Activated CD4-positive, alpha-beta T cell treated with anti-CD3 and anti-CD28 coated beads, Interleukin-2, amount 10 ng/mL, durations not matched to agents 7 days and 5 days (primary cell): ENCODE results near the gene ISG15. TPM values are rescaled to one million over a fixed set of nuclear protein-coding genes. Genes with fewer than 3 reads are reported as not detected.

Experiments
- CTCF ChIA-PET: fragments of 350-600 bp; sonication (Branson Sonifier 250); formaldehyde crosslinking; loops from one replicate; lab custom pipeline; 2021; ENCODE audit warnings: antibody characterized with exemption; lab: Charles Lee
- POLR2A ChIA-PET: fragments of 350-600 bp; sonication (Branson Sonifier 250); formaldehyde crosslinking; loops from one replicate; lab custom pipeline; 2021; ENCODE audit warnings: antibody characterized with exemption; lab: Charles Lee
- DNase-seq: peaks from one replicate; pipeline ENCODE4 v3.0.0-alpha.2; 2020
- H3K27ac Mint-ChIP-seq: one replicate; pipeline ENCODE4 v1.8.0; 2021; ENCODE audit warnings: mild to moderate bottlenecking, moderate library complexity, mixed read lengths
- H3K27me3 Mint-ChIP-seq: one replicate; pipeline ENCODE4 v1.8.0; 2021; ENCODE audit warnings: mixed read lengths
- H3K36me3 Mint-ChIP-seq: one replicate; pipeline ENCODE4 v1.8.0; 2021; ENCODE audit warnings: low read depth, mixed read lengths
- H3K4me1 Mint-ChIP-seq: one replicate; pipeline ENCODE4 v1.8.0; 2021; ENCODE audit warnings: mixed read lengths
- H3K4me3 Mint-ChIP-seq: one replicate; pipeline ENCODE4 v1.8.0; 2021; ENCODE audit warnings: mild to moderate bottlenecking, moderate library complexity, mixed read lengths
- H3K9me3 Mint-ChIP-seq: one replicate; pipeline ENCODE4 v1.8.0; 2021; ENCODE audit warnings: mixed read lengths
- total RNA-seq, 2 experiments: library from RNA; stranded (reverse); gene quantifications; one replicate each; pipeline ENCODE4 v1.2.3, GENCODE V29; 2021

Gene ISG15
- total RNA-seq, 2 experiments from 2014 or later, result 237 to 332 TPM

DNA sequence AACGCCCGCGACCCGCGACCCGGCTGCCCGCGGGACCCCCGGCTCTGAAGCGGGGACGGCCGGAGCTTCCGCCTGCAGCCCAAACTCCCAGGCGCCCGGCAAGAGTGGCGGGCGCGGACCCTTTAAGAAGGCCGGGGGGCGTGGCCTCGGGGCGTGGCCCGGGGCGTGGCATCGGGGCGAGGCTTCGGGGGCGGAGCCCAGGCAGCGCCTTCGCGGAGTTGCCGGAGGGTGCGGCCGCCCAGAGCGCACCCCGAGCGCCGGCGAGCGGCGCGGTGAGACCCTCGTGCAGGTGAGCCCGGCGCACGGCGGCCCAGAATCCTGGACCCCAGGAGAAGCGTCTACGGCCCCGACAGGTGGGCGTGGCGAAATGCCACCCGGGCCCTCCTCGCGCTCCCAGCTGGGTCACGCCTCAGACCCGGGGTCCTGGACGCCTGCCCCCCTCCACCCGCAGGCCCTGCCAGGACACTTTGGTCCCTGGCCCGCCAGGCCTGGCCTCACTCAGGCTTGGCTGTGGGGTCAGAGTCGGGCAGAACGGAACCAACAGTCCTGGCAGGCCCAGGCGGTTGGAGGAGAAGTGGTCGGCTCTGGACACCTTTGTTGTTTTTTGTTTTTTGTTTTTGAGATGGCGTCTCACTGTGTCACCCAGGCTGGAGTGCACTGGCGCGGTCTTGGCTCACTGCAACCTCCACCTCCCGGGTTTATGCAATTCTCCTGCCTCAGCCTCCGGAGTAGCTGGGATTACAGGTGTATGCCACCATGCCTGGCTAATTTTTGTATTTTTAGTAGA lies 46.4 kb downstream of the ISG15 start:
- CTCF ChIA-PET, result interaction anchor here (1.2 to 1.8 kb wide), 9 partner anchors 16 to 312 kb away, joined by 3 to 15 read pairs (median 4); partner anchors contain the start of gene C1orf159
- Mint-ChIP-seq H3K4me1 (peaks cover 34% of the 10 kb centered on the region), H3K27me3 (peaks cover 17% of the 10 kb centered on the region), H3K27ac (peak overlapping the region; percentile 36), H3K4me3 (peak overlapping the region; percentile 70), H3K9me3 (no peaks in the 10 kb centered on the region), H3K36me3 (no peaks in the 10 kb centered on the region)
- POLR2A ChIA-PET, result no interaction called here
- peak; percentile 92 for DNase-seq

DNA sequence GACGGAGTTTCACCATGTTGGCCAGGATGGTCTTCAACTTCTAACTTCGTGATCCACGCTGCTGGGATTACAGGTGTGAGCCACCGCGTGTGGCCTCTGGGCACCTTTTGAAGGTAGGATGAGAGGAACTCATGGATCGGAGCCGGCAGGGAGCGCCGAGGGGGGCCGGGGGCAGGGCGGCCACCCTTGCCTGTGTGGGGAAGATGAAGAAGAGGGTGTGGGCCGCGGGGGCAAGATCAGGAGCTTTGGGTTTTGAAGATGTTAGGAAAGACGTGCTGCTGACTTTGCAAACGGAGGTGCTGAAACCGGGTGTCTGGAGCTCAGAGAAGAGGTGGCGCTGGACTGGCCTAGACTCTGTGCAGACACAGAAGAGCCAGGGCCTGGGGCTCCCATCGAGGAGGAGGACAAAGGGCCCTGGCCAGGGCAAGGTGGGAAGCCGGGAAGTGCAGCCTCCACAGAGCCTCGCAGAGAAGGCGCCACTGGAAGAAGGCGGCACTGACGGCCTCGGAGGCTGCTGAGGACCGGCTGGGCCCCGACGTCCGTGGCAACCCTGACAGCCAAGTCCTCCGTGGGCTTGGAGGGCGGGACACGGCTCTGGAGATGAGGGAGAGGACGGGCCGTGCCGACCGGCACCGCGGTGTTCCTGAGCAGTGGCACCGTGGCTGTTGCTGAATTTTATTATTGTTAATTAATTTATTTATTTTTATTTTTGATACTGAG lies 47.1 kb downstream of the ISG15 start:
- H3K36me3 Mint-ChIP-seq, result no peaks in the 10 kb centered on the region
- peaks cover 36% of the 10 kb centered on the region for H3K4me1 Mint-ChIP-seq
- no peaks in the 10 kb centered on the region for H3K9me3 Mint-ChIP-seq
- CTCF ChIA-PET, result interaction anchor here (1.2 to 4.7 kb wide), 4 partner anchors 17 to 230 kb away, joined by 3 to 39 read pairs (median 10); no protein-coding TSS in a partner anchor
- H3K27ac Mint-ChIP-seq, result peak overlapping the region; percentile 36
- peak overlapping the region; percentile 70 for H3K4me3 Mint-ChIP-seq
- no peak for DNase-seq
- H3K27me3 Mint-ChIP-seq, result peaks cover 17% of the 10 kb centered on the region
- POLR2A ChIA-PET, result no interaction called here

DNA sequence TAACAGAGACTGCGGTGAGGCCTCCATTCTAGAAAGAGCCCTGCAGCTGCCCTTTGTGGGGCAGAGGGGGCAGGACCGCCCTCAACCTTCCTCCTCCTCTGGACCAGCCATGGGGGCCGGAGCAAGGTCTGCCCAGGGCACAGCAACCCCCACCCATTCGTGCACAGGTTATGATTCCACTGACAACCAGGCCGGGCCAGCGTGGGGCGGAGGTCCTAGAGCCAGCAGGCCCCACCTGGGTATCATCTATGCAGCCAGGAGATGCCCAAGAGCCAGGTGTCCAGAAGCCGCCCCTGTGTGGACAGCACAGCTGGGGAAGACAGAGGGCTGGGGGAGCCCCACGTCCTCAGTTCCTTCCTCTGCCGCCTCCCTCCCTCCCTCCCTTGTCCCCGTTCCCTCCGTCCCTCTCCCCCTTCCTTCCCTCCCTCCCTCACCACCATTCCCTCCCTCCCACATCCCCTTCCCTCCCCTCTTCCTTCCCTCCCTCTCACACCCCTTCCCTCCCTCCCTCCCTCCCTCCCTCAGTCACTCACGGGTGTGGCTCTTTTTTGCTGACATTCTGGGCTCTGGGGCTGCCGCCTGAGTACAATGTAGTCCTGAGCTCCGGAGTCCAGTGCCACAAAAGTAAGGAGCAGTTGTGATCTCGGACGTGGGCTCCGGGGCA lies 48.5 kb downstream of the ISG15 start:
- ChIA-PET POLR2A (no interaction called here), CTCF (interaction anchor here (1.3 to 4.7 kb wide), 2 partner anchors 11 to 28 kb away, joined by 3 to 39 read pairs; no protein-coding TSS in a partner anchor)
- H3K4me3 Mint-ChIP-seq, result peak overlapping the region; percentile 22
- no peaks in the 10 kb centered on the region for H3K9me3 Mint-ChIP-seq
- no peak for DNase-seq
- H3K36me3 Mint-ChIP-seq, result no peaks in the 10 kb centered on the region
- H3K27ac Mint-ChIP-seq, result peak overlapping the region; percentile 64
- peaks cover 38% of the 10 kb centered on the region for H3K4me1 Mint-ChIP-seq
- H3K27me3 Mint-ChIP-seq, result peaks cover 17% of the 10 kb centered on the region

DNA sequence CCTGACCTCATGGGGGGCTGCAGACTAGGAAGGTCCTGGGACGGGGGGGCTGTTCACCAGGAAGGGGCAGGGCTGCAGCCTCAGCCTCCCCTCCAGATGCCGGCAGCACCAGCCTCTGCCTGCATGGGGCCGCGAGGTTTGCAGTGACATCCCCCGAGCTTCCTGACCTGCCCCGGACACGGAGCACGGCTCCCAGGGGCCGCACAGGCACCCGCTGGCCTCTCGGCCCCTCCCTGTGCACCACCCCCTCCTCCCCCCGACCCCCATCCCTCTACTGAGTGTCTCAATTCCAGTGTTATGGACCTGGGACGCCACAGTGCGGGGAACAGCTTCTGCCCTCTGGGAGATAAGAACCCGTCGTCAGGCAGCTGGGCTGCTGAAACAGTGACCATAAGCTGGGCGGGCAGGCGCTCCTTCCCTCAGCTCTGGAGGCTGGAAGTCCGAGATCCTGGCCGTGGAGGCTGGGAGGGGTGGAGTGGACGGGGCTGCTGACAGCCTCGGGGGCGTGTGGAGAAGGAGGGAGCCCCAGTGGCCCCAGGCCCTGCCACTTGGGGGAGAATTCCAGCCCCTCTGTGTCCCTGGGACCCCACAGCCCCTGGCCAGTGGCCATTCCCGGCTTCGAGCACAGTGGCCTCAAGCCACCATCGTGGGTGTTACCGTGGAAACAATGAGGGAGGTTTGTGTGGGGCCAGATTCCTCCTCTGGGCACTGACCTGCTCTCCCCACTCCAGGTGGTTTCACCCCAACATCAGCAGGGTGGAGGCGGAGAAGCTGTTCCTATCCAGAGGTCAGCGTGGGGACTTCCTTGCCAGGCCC lies 49.3 kb downstream of the ISG15 start:
- Mint-ChIP-seq H3K4me1 (peaks cover 40% of the 10 kb centered on the region), H3K36me3 (no peaks in the 10 kb centered on the region), H3K27ac (peak overlapping the region; percentile 64), H3K9me3 (no peaks in the 10 kb centered on the region), H3K27me3 (peaks cover 17% of the 10 kb centered on the region), H3K4me3 (peak overlapping the region; percentile 22)
- POLR2A ChIA-PET, result no interaction called here
- CTCF ChIA-PET, result interaction anchor here (1.3 to 4.7 kb wide), 11 partner anchors 8 to 243 kb away, joined by 3 to 39 read pairs (median 6); partner anchors contain the start of gene RNF223
- DNase-seq, result no peak

DNA sequence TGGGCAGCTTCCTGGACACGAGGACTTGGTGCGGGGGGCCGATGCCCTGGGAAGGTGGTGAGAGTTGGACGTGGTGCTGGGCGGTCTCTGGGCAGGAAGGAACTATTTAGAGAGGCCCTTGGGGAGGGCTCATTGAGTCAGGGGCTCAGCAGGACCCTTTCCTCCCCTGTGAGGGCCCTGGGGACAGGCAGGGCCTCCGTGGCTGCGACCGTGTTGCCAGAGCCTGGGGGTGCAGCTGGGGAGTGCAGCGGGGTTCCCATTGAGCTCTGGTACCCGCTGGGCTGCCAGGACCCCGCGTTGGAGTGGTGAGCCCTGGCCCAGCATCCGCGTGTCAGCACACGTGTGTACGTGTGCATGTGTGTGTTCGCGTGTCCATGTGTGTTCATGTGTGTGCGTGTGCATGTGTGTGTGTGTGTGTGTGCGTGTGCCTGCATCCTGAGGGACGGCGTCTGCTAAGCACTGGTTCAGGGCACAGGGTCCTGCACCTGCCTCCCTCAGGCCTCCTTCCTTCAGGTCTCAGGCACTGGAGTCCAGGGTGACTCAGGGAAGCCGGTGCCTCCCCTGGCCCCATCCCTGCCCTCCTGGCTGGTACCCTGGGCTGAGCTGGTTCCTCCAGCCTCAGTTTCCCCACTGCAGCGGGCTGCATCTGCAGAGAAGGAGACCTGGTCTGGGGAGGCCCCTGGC lies 50.1 kb downstream of the ISG15 start:
- peak overlapping the region; percentile 73 for H3K27ac Mint-ChIP-seq
- peak overlapping the region; percentile 43 for H3K4me3 Mint-ChIP-seq
- peaks cover 39% of the 10 kb centered on the region for H3K4me1 Mint-ChIP-seq
- no peaks in the 10 kb centered on the region for H3K9me3 Mint-ChIP-seq
- H3K27me3 Mint-ChIP-seq, result peaks cover 10% of the 10 kb centered on the region
- no peaks in the 10 kb centered on the region for H3K36me3 Mint-ChIP-seq
- no peak for DNase-seq
- ChIA-PET CTCF (interaction anchor here (0.6 to 4.7 kb wide), 28 partner anchors 9 to 375 kb away, joined by 3 to 39 read pairs (median 3); partner anchors contain the start of genes AGRN, ISG15, PERM1 and RNF223), POLR2A (interaction anchor here (1.0 to 1.2 kb wide), 2 partner anchors 23 to 24 kb away, joined by 3 read pairs; no protein-coding TSS in a partner anchor)

Other genes with a start within 250 kb of the ISG15 start
- not detected for gene SAMD11, start 89.6 kb upstream of the ISG15 start, total RNA-seq
- gene NOC2L, start 54.2 kb upstream of the ISG15 start, total RNA-seq, result 10 to 100 TPM; 60.5 to 71.8 TPM
- gene KLHL17, start 52.9 kb upstream of the ISG15 start, total RNA-seq, result 10 to 100 TPM; 23.6 to 27.1 TPM
- gene PLEKHN1, start 47.0 kb upstream of the ISG15 start, total RNA-seq, result 1 to 10 TPM; 3.2 TPM
- not detected for gene PERM1, start 31.4 kb upstream of the ISG15 start, total RNA-seq
- gene HES4, start 13.4 kb upstream of the ISG15 start, total RNA-seq, result under 1 TPM; 0.42 to 0.46 TPM
- gene AGRN, start 6.6 kb downstream of the ISG15 start, total RNA-seq, result 1 to 10 TPM; 7.4 to 8.3 TPM
- not detected for gene RNF223, start 60.8 kb downstream of the ISG15 start, total RNA-seq
- 10 to 100 TPM; 18.0 to 22.0 TPM for gene C1orf159, start 102.6 kb downstream of the ISG15 start, total RNA-seq
- gene TTLL10, start 160.4 kb downstream of the ISG15 start, total RNA-seq, result under 1 TPM; 0.15 to 0.27 TPM
- 10 to 100 TPM; 26.0 to 33.9 TPM for gene TNFRSF18, start 193.1 kb downstream of the ISG15 start, total RNA-seq
- 10 to 100 TPM; 44.1 to 52.8 TPM for gene TNFRSF4, start 200.7 kb downstream of the ISG15 start, total RNA-seq
- gene SDF4, start 218.5 kb downstream of the ISG15 start, total RNA-seq, result 10 to 100 TPM; 81.7 to 91.4 TPM
- 10 to 100 TPM; 15.8 to 19.2 TPM for gene B3GALT6, start 218.7 kb downstream of the ISG15 start, total RNA-seq
- gene C1QTNF12, start 233.2 kb downstream of the ISG15 start, total RNA-seq, result 1 to 10 TPM; 1.2 to 1.4 TPM